MCF 10A (cell line): ENCODE data around the gene PIAS3. TPM values are rescaled to one million over a fixed set of nuclear protein-coding genes. Genes with fewer than 3 reads are reported as not detected.
A peak's percentile ranks its signal among the peaks of the same experiment; 100 is the strongest.

Experiments
- BruUV-seq: library from RNA; stranded (reverse); fragments of 400-500 nt; replicated peaks from 2 replicates; lab custom pipeline; 2021; lab: Mats Ljungman, UMichigan
- CTCF ChIA-PET: fragments of 300-600 bp; sonication (Branson Sonifier 250); formaldehyde crosslinking; extraction: SDS; loops from one replicate; lab custom pipeline; 2021; ENCODE audit warnings: antibody characterized with exemption, inconsistent platforms; lab: Yijun Ruan, JAX
- POLR2A ChIA-PET: fragments of 300-600, 350-650 bp; sonication (Branson Sonifier 250); formaldehyde crosslinking; extraction: SDS; loops from one replicate; lab custom pipeline; 2020; ENCODE audit warnings: antibody characterized with exemption, inconsistent platforms; lab: Yijun Ruan, JAX
- DNase-seq: peaks from one replicate; pipeline ENCODE4 v3.0.0-alpha.2; 2018; ENCODE audit not compliant: unreplicated experiment
- H3K27ac Mint-ChIP-seq: one replicate; pipeline ENCODE4 v1.8.0; 2022; ENCODE audit warnings: mild to moderate bottlenecking, low read depth, mixed read lengths; ENCODE audit not compliant: unreplicated experiment
- H3K27me3 Mint-ChIP-seq: one replicate; pipeline ENCODE4 v1.8.0; 2022; ENCODE audit warnings: mixed read lengths; ENCODE audit not compliant: insufficient read depth, unreplicated experiment
- H3K36me3 Mint-ChIP-seq: one replicate; pipeline ENCODE4 v1.8.0; 2022; ENCODE audit warnings: mild to moderate bottlenecking, moderate library complexity, mixed read lengths; ENCODE audit not compliant: insufficient read depth, unreplicated experiment
- H3K4me1 Mint-ChIP-seq: one replicate; pipeline ENCODE4 v1.8.0; 2022; ENCODE audit warnings: mixed read lengths; ENCODE audit not compliant: insufficient read depth, unreplicated experiment
- H3K4me3 Mint-ChIP-seq: one replicate; pipeline ENCODE4 v1.8.0; 2022; ENCODE audit warnings: mild to moderate bottlenecking, moderate library complexity, mixed read lengths; ENCODE audit not compliant: unreplicated experiment
- H3K9me3 Mint-ChIP-seq: one replicate; pipeline ENCODE4 v1.8.0; 2022; ENCODE audit warnings: mixed read lengths; ENCODE audit not compliant: unreplicated experiment
- intact Hi-C: fragments of 100-400 bp; cut with micrococcal nuclease; formaldehyde crosslinking; loops from 2 replicates; pipeline ENCODE4 v1.14.1; 2022
- total RNA-seq: library from RNA; stranded (reverse); gene quantifications from 2 replicates; pipeline ENCODE4 v1.2.3, GENCODE V29; 2022
- TF ChIP-seq, protein P1 (sequence below): fragments of 200-600 bp; IDR thresholded peaks from one replicate; pipeline ENCODE4 v1.8.0; 2022; ENCODE audit warnings: antibody characterized with exemption, mild to moderate bottlenecking; ENCODE audit not compliant: unreplicated experiment

The PIAS3 gene
- total RNA-seq, 1 experiment from 2014 or later = 34.3 TPM

DNA sequence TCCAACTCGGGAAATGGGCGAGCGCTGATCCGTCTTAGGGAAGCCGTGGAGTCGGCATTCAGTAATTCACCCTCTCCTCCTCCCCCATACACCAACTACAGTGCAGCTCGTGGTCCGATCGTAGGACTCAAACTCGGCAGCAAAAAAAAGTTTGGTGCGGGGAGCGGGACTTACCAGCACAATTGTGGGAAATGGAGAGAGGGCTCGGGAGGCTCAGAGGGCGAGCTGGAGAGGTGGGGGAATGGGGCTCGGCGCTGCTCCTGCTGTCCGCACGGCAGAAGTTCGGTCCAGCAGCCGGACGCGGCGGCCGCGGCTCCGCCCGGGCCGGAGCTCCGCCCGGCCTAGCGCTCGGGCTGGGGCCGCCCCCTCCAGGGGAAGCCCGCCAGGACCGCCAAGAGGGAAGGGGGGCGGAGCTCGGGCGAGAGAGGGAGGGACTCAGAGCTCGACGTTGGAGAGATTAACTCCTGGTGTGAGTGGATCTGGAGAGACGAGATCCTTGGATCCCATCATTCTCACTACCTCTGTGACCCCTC is 676 bp upstream of the PIAS3 start:
- TF ChIP-seq, protein P1, sequence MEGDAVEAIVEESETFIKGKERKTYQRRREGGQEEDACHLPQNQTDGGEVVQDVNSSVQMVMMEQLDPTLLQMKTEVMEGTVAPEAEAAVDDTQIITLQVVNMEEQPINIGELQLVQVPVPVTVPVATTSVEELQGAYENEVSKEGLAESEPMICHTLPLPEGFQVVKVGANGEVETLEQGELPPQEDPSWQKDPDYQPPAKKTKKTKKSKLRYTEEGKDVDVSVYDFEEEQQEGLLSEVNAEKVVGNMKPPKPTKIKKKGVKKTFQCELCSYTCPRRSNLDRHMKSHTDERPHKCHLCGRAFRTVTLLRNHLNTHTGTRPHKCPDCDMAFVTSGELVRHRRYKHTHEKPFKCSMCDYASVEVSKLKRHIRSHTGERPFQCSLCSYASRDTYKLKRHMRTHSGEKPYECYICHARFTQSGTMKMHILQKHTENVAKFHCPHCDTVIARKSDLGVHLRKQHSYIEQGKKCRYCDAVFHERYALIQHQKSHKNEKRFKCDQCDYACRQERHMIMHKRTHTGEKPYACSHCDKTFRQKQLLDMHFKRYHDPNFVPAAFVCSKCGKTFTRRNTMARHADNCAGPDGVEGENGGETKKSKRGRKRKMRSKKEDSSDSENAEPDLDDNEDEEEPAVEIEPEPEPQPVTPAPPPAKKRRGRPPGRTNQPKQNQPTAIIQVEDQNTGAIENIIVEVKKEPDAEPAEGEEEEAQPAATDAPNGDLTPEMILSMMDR = no peak
- Mint-ChIP-seq H3K4me3 (peak overlapping the region; percentile 99), H3K4me1 (peaks cover 21% of the 10 kb centered on the region), H3K36me3 (peaks cover 18% of the 10 kb centered on the region), H3K27ac (peak overlapping the region; percentile 86), H3K9me3 (no peaks in the 10 kb centered on the region), H3K27me3 (no peaks in the 10 kb centered on the region)
- no TSS peak for BruUV-seq
- DNase-seq = peak; percentile 93
- CTCF ChIA-PET = interaction anchor here (0.6 to 8.0 kb wide), 22 partner anchors 13 to 159 kb away, joined by 3 to 184 read pairs (median 6); partner anchors contain the start of genes ANKRD34A, ITGA10, LIX1L and NUDT17
- intact Hi-C loops = loop anchor here (1.0 to 10.0 kb wide), 3 partner anchors 27 to 153 kb away; no protein-coding TSS in a partner anchor
- POLR2A ChIA-PET = interaction anchor here (0.7 to 6.0 kb wide), 38 partner anchors 9 to 578 kb away, joined by 3 to 179 read pairs (median 9); partner anchors contain the start of genes ANKRD34A, ANKRD35, ITGA10 and LIX1L

DNA sequence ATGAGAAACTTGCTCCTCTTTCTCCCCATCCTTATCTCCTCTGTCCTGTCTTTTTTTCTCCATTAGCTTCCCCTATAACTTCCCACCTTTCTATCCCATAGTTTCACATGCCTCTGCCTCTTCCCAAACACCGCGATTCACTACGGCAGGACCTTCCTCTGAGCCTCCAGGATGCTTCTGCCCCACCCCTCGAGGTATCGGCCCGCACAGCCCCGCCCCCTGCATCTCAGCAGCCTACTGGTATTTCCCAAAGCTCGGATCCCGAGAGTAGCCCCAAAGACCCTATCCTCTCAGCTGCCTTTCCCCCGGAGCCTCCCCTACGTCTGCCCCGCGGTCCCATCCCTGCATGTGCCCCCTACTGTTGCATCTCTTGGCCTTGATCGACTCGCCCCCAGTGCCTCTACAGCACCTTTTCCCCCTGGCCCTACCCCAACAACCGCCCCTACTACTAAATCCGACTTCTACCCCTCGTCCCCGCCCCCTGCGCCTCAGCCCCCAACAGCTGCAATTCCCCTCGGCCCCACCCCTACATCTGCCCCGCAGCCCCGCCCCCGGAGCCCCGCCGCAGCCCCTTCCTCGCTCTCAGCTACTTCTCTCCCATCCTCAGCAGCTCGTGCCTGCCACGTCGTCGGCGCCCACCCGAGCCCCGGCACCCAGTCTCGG is 512 bp downstream of the PIAS3 start:
- BruUV-seq = no TSS peak
- no peaks in the 10 kb centered on the region for H3K27me3 Mint-ChIP-seq
- peaks cover 21% of the 10 kb centered on the region for H3K4me1 Mint-ChIP-seq
- H3K36me3 Mint-ChIP-seq = peaks cover 29% of the 10 kb centered on the region
- no peaks in the 10 kb centered on the region for H3K9me3 Mint-ChIP-seq
- TF ChIP-seq, protein P1 = no peak
- intact Hi-C loops = loop anchor here (5.0 to 10.0 kb wide), 2 partner anchors 116 to 154 kb away; no protein-coding TSS in a partner anchor
- peak; percentile 43 for DNase-seq
- CTCF ChIA-PET = interaction anchor here (0.6 to 8.0 kb wide), 20 partner anchors 11 to 174 kb away, joined by 3 to 184 read pairs (median 6); partner anchors contain the start of genes ANKRD34A, ITGA10, LIX1L and NUDT17
- POLR2A ChIA-PET = interaction anchor here (0.6 to 6.0 kb wide), 40 partner anchors 10 to 194 kb away, joined by 3 to 179 read pairs (median 8); partner anchors contain the start of genes ANKRD34A, ANKRD35, ITGA10 and LIX1L
- H3K4me3 Mint-ChIP-seq = peak overlapping the region; percentile 99
- H3K27ac Mint-ChIP-seq = peak overlapping the region; percentile 86

- no peak for DNase-seq
- ChIA-PET POLR2A (interaction anchor here (1.0 to 6.0 kb wide), 10 partner anchors 11 to 195 kb away, joined by 3 to 179 read pairs (median 50); partner anchors contain the start of genes ANKRD35, ITGA10, LIX1L and NUDT17), CTCF (interaction anchor here (0.7 to 8.0 kb wide), 17 partner anchors 10 to 181 kb away, joined by 3 to 184 read pairs (median 5); partner anchors contain the start of genes ITGA10, NUDT17, POLR3C and RNF115)
- intact Hi-C loops = loop anchor here (5.0 to 10.0 kb wide), 2 partner anchors 118 to 155 kb away; no protein-coding TSS in a partner anchor
- Mint-ChIP-seq H3K4me1 (peaks cover 21% of the 10 kb centered on the region), H3K27me3 (no peaks in the 10 kb centered on the region), H3K27ac (no peak overlapping the region), H3K36me3 (peaks cover 41% of the 10 kb centered on the region), H3K4me3 (peak overlapping the region; percentile 99), H3K9me3 (no peaks in the 10 kb centered on the region)
- BruUV-seq = no TSS peak
- TF ChIP-seq, protein P1 = no peak
These were observed 1.7 kb downstream of the PIAS3 start for GRCh38 chr1:145857170-145857569.
